Hematopoietic multipotent progenitor cell treated with erythropoietin and hydrocortisone succinate and interleukin-3 and kit ligand, for 6 days (in vitro differentiated cells): Measurements from ENCODE around the gene CCDC188.

Source experiments
- DNase-seq: peaks from one replicate; pipeline ENCODE4 v3.0.0-alpha.2; 2015

CCDC188 gene

GRCh38 chr22:20101638-20102037, 49.2 kb downstream of the CCDC188 start:
- DNase-seq: no peak

GRCh38 chr22:20099099-20099711, 51.6 kb downstream of the CCDC188 start:
- DNase-seq: no peak
